GM21447 (cell line): ENCODE measurements around the gene TSPAN5.
"Not testable (repeated sequence)": the region's sequence is repeated elsewhere in the genome, so short reads cannot be mapped to it uniquely, and the experiment has no call there.

Experiments used
- ATAC-seq: cut with Tn5 transposase; IDR thresholded peaks from one replicate; pipeline ENCODE4 v1.9.1; 2021; ENCODE audit not compliant: unreplicated experiment

The TSPAN5 gene

GRCh38 chr4:98468709-98469108 lies 189.7 kb downstream of the TSPAN5 start:
- ATAC-seq = no peak

GRCh38 chr4:98467627-98468072 lies 190.8 kb downstream of the TSPAN5 start:
- ATAC-seq = peak; percentile 97

GRCh38 chr4:98466868-98467599 lies 191.4 kb downstream of the TSPAN5 start:
- ATAC-seq = peak; percentile 12

GRCh38 chr4:98462487-98462886 lies 195.9 kb downstream of the TSPAN5 start:
- ATAC-seq = no peak

GRCh38 chr4:98461121-98461865 lies 197.1 kb downstream of the TSPAN5 start:
- not testable (repeated sequence) for ATAC-seq

- not testable (repeated sequence) for ATAC-seq
Observed at GRCh38 chr4:98457422-98457821, 201.0 kb downstream of the TSPAN5 start.

- ATAC-seq = no peak
Observed at GRCh38 chr4:98452091-98452490, 206.3 kb downstream of the TSPAN5 start.

- ATAC-seq = peak; percentile 32
Observed at GRCh38 chr4:98448908-98449307, 209.5 kb downstream of the TSPAN5 start.

- ATAC-seq = no peak
Observed at GRCh38 chr4:98447648-98448047, 210.8 kb downstream of the TSPAN5 start.

GRCh38 chr4:98446499-98447375 lies 211.7 kb downstream of the TSPAN5 start:
- peak; percentile 78 for ATAC-seq

- ATAC-seq = no peak
Observed at GRCh38 chr4:98444371-98444770, 214.0 kb downstream of the TSPAN5 start.

GRCh38 chr4:98434816-98435215 lies 223.6 kb downstream of the TSPAN5 start:
- ATAC-seq = no peak

GRCh38 chr4:98433691-98434090 lies 224.7 kb downstream of the TSPAN5 start:
- no peak for ATAC-seq

- ATAC-seq = no peak
Observed at GRCh38 chr4:98430708-98431403, 227.6 kb downstream of the TSPAN5 start.

GRCh38 chr4:98423009-98423408 lies 235.4 kb downstream of the TSPAN5 start:
- no peak for ATAC-seq

- no peak for ATAC-seq
Observed at GRCh38 chr4:98421111-98421510, 237.3 kb downstream of the TSPAN5 start.
